Prostate gland (tissue), 2 donors: ENCODE data around the gene INPP5D.

ENCODE experiments used
- POLR2A ChIP-seq: fragments of 450-650 bp; IDR thresholded peaks from one replicate; pipeline ENCODE4 v1.6.1; 2016; ENCODE audit warnings: antibody characterized with exemption, mild to moderate bottlenecking
- TF ChIP-seq, protein P1 (sequence below), 4 experiments: fragments of 200-600 bp in 2 of 4; fragments of 450-650 bp in 2 of 4; sonication (generic) in 2 of 4; IDR thresholded peaks; 1 replicate in 3 of 4; 2 replicates in 1 of 4; pipeline ENCODE4 v1.5.1; 2016 to 2019; ENCODE audit warnings: antibody characterized with exemption in 4 of 4, mild to moderate bottlenecking in 2 of 4, moderate library complexity in 2 of 4

DNA sequence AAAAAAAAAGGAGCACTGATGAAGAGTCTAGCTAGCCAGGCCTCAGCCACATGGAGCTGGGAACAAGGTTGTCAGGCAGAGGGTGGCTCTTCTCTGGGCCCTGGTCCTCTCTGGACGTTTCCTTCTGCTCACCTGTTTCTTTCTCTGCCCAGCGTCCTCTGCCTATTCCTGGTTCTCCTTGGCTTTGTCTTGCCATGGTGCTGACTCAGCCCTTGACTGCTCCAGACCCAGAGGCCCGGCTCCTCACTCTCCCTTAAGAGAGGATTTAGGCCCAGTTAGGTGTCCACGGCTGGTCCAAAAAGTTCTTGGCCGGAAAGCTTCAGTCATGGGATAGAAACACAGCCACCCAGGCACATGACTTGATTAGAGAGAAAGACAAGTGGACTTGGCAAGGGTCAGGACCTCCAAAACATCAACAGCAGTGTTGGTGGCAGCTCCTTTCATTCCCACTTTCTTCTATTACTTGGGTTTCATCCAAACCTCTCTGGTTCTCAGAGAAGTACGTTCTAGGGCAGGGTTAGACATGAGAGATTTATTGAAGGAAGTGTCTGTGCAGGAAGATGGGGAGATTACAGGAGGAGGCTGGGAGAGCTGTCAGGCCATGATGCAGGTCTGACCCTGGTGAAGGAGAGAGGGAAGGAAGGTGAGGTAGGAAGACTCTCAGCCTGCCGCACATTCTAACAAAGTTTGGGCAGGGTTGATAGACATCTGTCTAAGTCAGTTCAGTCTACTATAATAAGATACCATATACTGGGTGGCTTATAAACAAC, 176.9 kb downstream of the INPP5D start:
- TF ChIP-seq, protein P1, sequence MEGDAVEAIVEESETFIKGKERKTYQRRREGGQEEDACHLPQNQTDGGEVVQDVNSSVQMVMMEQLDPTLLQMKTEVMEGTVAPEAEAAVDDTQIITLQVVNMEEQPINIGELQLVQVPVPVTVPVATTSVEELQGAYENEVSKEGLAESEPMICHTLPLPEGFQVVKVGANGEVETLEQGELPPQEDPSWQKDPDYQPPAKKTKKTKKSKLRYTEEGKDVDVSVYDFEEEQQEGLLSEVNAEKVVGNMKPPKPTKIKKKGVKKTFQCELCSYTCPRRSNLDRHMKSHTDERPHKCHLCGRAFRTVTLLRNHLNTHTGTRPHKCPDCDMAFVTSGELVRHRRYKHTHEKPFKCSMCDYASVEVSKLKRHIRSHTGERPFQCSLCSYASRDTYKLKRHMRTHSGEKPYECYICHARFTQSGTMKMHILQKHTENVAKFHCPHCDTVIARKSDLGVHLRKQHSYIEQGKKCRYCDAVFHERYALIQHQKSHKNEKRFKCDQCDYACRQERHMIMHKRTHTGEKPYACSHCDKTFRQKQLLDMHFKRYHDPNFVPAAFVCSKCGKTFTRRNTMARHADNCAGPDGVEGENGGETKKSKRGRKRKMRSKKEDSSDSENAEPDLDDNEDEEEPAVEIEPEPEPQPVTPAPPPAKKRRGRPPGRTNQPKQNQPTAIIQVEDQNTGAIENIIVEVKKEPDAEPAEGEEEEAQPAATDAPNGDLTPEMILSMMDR (IDR thresholded peaks at IDR 0.05), result no peak
- TF ChIP-seq POLR2A, result no peak
